GM23338 (cell line): Measurements from ENCODE around the gene INPPL1. TPM values are rescaled to one million over a fixed set of nuclear protein-coding genes. Genes with fewer than 3 reads are reported as not detected.

Experiments
- ATAC-seq: fragments of 200-7000 bp; cut with Tn5 transposase; 3 replicates; pipeline ENCODE4 v1.9.1; 2020
- DNase-seq: peaks from one replicate; pipeline ENCODE4 v3.0.0-alpha.2; 2015; ENCODE audit warnings: low spot score
- H2AFZ ChIP-seq: fragments of 200-600 bp; sonication (generic); 2 replicates; pipeline ENCODE4 v1.8.0; 2016; ENCODE audit warnings: antibody characterized with exemption, mild to moderate bottlenecking, moderate library complexity
- H3F3A ChIP-seq: fragments of 200-600 bp; sonication (generic); replicated peaks from 2 replicates; pipeline ENCODE4 v1.8.0; 2017; ENCODE audit warnings: antibody characterized with exemption, mixed run types, low read depth
- H3K27ac ChIP-seq: fragments of 200-600 bp; sonication (generic); 2 replicates; pipeline ENCODE4 v1.6.1; 2016; ENCODE audit warnings: low read depth
- H3K27me3 ChIP-seq: fragments of 200-600 bp; sonication (generic); 2 replicates; pipeline ENCODE4 v1.8.0; 2016; ENCODE audit warnings: mild to moderate bottlenecking, mixed run types, moderate library complexity; ENCODE audit not compliant: insufficient read depth
- H3K36me3 ChIP-seq: fragments of 200-600 bp; sonication (generic); 2 replicates; pipeline ENCODE4 v1.8.0; 2016; ENCODE audit warnings: mild to moderate bottlenecking; ENCODE audit not compliant: insufficient read depth
- H3K4me1 ChIP-seq: fragments of 200-600 bp; sonication (generic); 2 replicates; pipeline ENCODE4 v1.8.0; 2016; ENCODE audit warnings: mild to moderate bottlenecking, moderate library complexity; ENCODE audit not compliant: insufficient read depth
- H3K4me2 ChIP-seq: fragments of 200-600 bp; sonication (generic); 2 replicates; pipeline ENCODE4 v1.7.1; 2017; ENCODE audit warnings: mixed run types
- H3K4me3 ChIP-seq: fragments of 200-600 bp; sonication (generic); 2 replicates; pipeline ENCODE4 v1.6.1; 2016; ENCODE audit warnings: mixed run types
- H3K79me2 ChIP-seq: fragments of 200-600 bp; sonication (generic); replicated peaks from 2 replicates; pipeline ENCODE4 v1.8.0; 2017; ENCODE audit warnings: mild to moderate bottlenecking; ENCODE audit not compliant: insufficient read depth
- H3K9me2 ChIP-seq: fragments of 200-600 bp; sonication (generic); 2 replicates; pipeline ENCODE4 v1.8.0; 2017; ENCODE audit not compliant: insufficient read depth
- H4K20me1 ChIP-seq: fragments of 200-600 bp; sonication (generic); replicated peaks from 2 replicates; pipeline ENCODE4 v1.8.0; 2017; ENCODE audit warnings: mild to moderate bottlenecking; ENCODE audit not compliant: insufficient read depth
- H3K27ac Mint-ChIP-seq: 2 replicates; pipeline ENCODE4 v1.8.0; 2020; ENCODE audit warnings: inconsistent platforms, mild to moderate bottlenecking, moderate library complexity, mixed read lengths
- H3K27me3 Mint-ChIP-seq: 3 replicates; pipeline ENCODE4 v1.8.0; 2022; ENCODE audit warnings: low read depth, mild to moderate bottlenecking, moderate library complexity, mixed read lengths, inconsistent platforms; ENCODE audit not compliant: insufficient read depth, poor library complexity
- H3K36me3 Mint-ChIP-seq: 3 replicates; pipeline ENCODE4 v1.8.0; 2021; ENCODE audit warnings: low read depth, mild to moderate bottlenecking, inconsistent platforms, moderate library complexity, mixed read lengths
- H3K4me1 Mint-ChIP-seq: 3 replicates; pipeline ENCODE4 v1.8.0; 2020; ENCODE audit warnings: mild to moderate bottlenecking, inconsistent platforms, mixed read lengths
- H3K4me3 Mint-ChIP-seq: 3 replicates; pipeline ENCODE4 v1.8.0; 2021; ENCODE audit warnings: moderate library complexity, mild to moderate bottlenecking, inconsistent platforms, mixed read lengths
- H3K9me3 Mint-ChIP-seq: 3 replicates; pipeline ENCODE4 v1.8.0; 2020; ENCODE audit warnings: moderate library complexity, mild to moderate bottlenecking, inconsistent platforms, mixed read lengths
- CREB1 ChIP-seq: fragments of 250-450 bp; sonication (Bioruptor Pico); IDR thresholded peaks from 2 replicates; pipeline ENCODE4 v1.5.0; 2020; ENCODE audit warnings: low read depth, mild to moderate bottlenecking, moderate library complexity
- EZH2 ChIP-seq: fragments of 200-600 bp; sonication (generic); IDR thresholded peaks from one replicate; pipeline ENCODE4 v1.8.0; 2017; ENCODE audit warnings: antibody characterized with exemption, mild to moderate bottlenecking, low read depth; ENCODE audit not compliant: unreplicated experiment
- JUNB ChIP-seq: IDR thresholded peaks from one replicate; pipeline ENCODE4 v1.6.1; 2016; ENCODE audit warnings: antibody characterized with exemption; ENCODE audit not compliant: unreplicated experiment
- NANOG ChIP-seq: IDR thresholded peaks from 2 replicates; pipeline ENCODE4 v1.6.1; 2016; ENCODE audit warnings: antibody characterized with exemption, borderline replicate concordance
- ZNF462 ChIP-seq: fragments of 250-450 bp; sonication (Bioruptor Pico); IDR thresholded peaks from 2 replicates; pipeline ENCODE4 v1.5.0; 2020; ENCODE audit warnings: mild to moderate bottlenecking, moderate library complexity
- polyA plus RNA-seq: library from polyadenylated mRNA; unstranded; fragments of >200 nt; fragmentation: Nextera tagmentation; extraction: Ambion mirVana; gene quantifications from 2 replicates; pipeline ENCODE4 v1.2.1, GENCODE V29; 2016
- total RNA-seq: library from RNA; depleted of rRNA; stranded (reverse); fragments of >200 nt; shearing (Covaris generic); gene quantifications from 2 replicates; pipeline ENCODE4 v1.2.3, GENCODE V29; 2014

INPPL1 gene
- total and polyA plus RNA-seq, 2 experiments from 2014 or later = 21.5 to 54.7 TPM

DNA sequence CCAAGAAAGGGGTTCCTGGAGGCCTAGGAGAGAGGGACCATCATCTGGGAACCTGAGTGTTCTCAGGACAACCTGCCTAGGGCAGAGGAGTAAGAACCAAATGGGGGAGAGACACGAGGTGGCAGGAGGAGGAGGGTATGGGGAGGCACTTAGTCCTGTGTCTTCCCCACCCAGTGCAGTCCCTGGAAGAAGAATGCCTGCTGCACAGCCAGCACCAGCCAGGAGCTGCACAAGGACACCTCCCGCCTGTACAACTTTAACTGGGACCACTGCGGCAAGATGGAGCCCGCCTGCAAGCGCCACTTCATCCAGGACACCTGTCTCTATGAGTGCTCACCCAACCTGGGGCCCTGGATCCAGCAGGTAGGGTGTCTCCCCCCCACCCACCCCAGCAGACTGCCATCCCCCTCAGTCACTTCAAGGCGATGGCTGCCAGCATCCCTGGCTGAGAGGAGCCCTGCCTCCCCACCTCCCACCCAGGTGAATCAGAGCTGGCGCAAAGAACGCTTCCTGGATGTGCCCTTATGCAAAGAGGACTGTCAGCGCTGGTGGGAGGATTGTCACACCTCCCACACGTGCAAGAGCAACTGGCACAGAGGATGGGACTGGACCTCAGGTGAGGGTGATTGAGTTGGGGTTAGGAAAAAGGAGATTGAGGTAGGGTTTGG is 3.7 kb upstream of the INPPL1 start (continued):
- TF ChIP-seq ZNF462 (CRISPR knock-in tag) = no peak
- TF ChIP-seq EZH2 = no peak
- TF ChIP-seq CREB1 (CRISPR knock-in tag) = no peak
- no peak for TF ChIP-seq JUNB

DNA sequence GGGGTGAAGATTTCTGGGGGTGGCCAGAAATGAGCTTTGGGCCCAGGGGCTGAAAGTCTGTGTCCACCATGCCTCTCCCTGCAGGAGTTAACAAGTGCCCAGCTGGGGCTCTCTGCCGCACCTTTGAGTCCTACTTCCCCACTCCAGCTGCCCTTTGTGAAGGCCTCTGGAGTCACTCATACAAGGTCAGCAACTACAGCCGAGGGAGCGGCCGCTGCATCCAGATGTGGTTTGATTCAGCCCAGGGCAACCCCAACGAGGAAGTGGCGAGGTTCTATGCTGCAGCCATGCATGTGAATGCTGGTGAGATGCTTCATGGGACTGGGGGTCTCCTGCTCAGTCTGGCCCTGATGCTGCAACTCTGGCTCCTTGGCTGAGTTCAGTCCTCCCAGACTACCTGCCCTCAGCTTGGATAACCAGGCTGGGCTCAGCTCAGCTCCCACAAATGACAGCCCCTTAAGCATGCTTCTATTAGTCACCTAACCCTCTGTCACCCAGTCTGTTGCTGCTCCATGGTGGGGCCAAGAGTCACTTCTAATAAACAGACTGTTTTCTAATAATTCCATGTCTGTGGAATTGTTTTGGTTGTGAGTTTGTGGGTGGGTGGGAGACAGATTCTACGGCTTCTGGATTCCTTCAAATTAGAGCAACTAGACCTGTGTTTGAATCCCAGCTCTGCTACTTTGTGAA is 3.0 kb upstream of the INPPL1 start:
- no peak overlapping the region for H3K4me3 Mint-ChIP-seq
- peak overlapping the region; percentile 69; the same call in 1 of the 2 replicates for H2AFZ ChIP-seq

More for the DNA sequence above, 3.0 kb upstream of the INPPL1 start:
- Mint-ChIP-seq H3K4me1 (peaks cover 21% of the 10 kb centered on the region), H3K9me3 (no peaks in the 10 kb centered on the region), H3K36me3 (no peaks in the 10 kb centered on the region; the same call in 2 of the 3 replicates), H3K27me3 (peaks cover 24% of the 10 kb centered on the region), H3K27ac (no peak overlapping the region)
- H3K27ac ChIP-seq = no peak overlapping the region
- H3K4me3 ChIP-seq = no peak overlapping the region
- DNase-seq = no peak
- TF ChIP-seq JUNB (no peak), EZH2 (no peak), NANOG (no peak)
- no peak overlapping the region for H3K4me2 ChIP-seq
- H3K9me2 ChIP-seq = no peaks in the 10 kb centered on the region
- H3K27me3 ChIP-seq = peaks cover 16% of the 10 kb centered on the region; the same call in 1 of the 2 replicates
- H3F3A ChIP-seq = peaks cover 2% of the 10 kb centered on the region; the same call in 1 of the 2 replicates
- H3K36me3 ChIP-seq = no peaks in the 10 kb centered on the region
- peaks cover 23% of the 10 kb centered on the region for H3K4me1 ChIP-seq
- H3K79me2 ChIP-seq = peaks cover 16% of the 10 kb centered on the region
- no peak for ATAC-seq
- peaks cover 4% of the 10 kb centered on the region for H4K20me1 ChIP-seq
